CD4-positive, alpha-beta T cell (primary cell): ENCODE results near the gene KCND1. TPM values are rescaled to one million over a fixed set of nuclear protein-coding genes. Genes with fewer than 3 reads are reported as not detected.

Experiments
- ATAC-seq: fragments of 200-7000 bp; cut with Tn5 transposase; one replicate; pipeline ENCODE4 v1.10.0; 2022; ENCODE audit warnings: mild to moderate bottlenecking; ENCODE audit not compliant: poor library complexity
- CTCF ChIA-PET: fragments of 350-600 bp; sonication (Branson Sonifier 250); formaldehyde crosslinking; loops from one replicate; lab custom pipeline; 2021; ENCODE audit warnings: antibody characterized with exemption, inconsistent platforms; lab: Charles Lee
- POLR2A ChIA-PET: fragments of 350-600 bp; sonication (Branson Sonifier 250); formaldehyde crosslinking; loops from one replicate; lab custom pipeline; 2021; ENCODE audit warnings: antibody characterized with exemption, inconsistent platforms; lab: Charles Lee
- DNase-seq, 14 experiments: peaks; one replicate each; pipeline ENCODE4 v3.0.0-alpha.2; 2013 to 2020; ENCODE audit warnings: mixed read lengths in 2 of 14
- H3K27ac ChIP-seq, 2 donors: one replicate each; pipeline versions ENCODE4 v1.5.1 to v1.7.0; 2013; ENCODE audit warnings: low read length in 2 of 2, low read depth in 1 of 2, mild to moderate bottlenecking in 1 of 2
- H3K27me3 ChIP-seq, 2 experiments: 1 replicate in 1 of 2; 2 replicates in 1 of 2; pipeline versions ENCODE4 v1.6.1 to v1.7.0; 2013; ENCODE audit warnings: low read length in 2 of 2, control low read depth in 1 of 2, mild to moderate bottlenecking in 1 of 2, moderate library complexity in 1 of 2; ENCODE audit not compliant: insufficient read depth in 2 of 2, control insufficient read depth in 1 of 2
- H3K36me3 ChIP-seq: one replicate; pipeline ENCODE4 v1.6.1; 2013; ENCODE audit warnings: low read length, control low read depth; ENCODE audit not compliant: insufficient read depth
- H3K4me1 ChIP-seq: one replicate; pipeline ENCODE4 v1.6.1; 2013; ENCODE audit warnings: low read length, control low read depth; ENCODE audit not compliant: insufficient read depth
- H3K4me3 ChIP-seq: one replicate; pipeline ENCODE4 v1.5.1; 2013; ENCODE audit warnings: mild to moderate bottlenecking, low read length, moderate library complexity
- H3K9me3 ChIP-seq, 2 experiments: 1 replicate in 1 of 2; 2 replicates in 1 of 2; pipeline versions ENCODE4 v1.6.1 to v1.7.0; 2013; ENCODE audit warnings: low read length in 2 of 2, mild to moderate bottlenecking in 2 of 2, control low read depth in 1 of 2, moderate library complexity in 1 of 2; ENCODE audit not compliant: control insufficient read depth in 1 of 2, insufficient read depth in 1 of 2
- H3K27ac Mint-ChIP-seq: one replicate; pipeline ENCODE4 v1.8.0; 2020; ENCODE audit warnings: mixed read lengths
- H3K27me3 Mint-ChIP-seq: one replicate; pipeline ENCODE4 v1.8.0; 2021; ENCODE audit warnings: mixed read lengths
- H3K36me3 Mint-ChIP-seq: one replicate; pipeline ENCODE4 v1.8.0; 2021; ENCODE audit warnings: low read depth, mixed read lengths
- H3K4me1 Mint-ChIP-seq: one replicate; pipeline ENCODE4 v1.8.0; 2021; ENCODE audit warnings: low read depth, mixed read lengths
- H3K4me3 Mint-ChIP-seq: one replicate; pipeline ENCODE4 v1.8.0; 2020; ENCODE audit warnings: mild to moderate bottlenecking, mixed read lengths
- H3K9me3 Mint-ChIP-seq: one replicate; pipeline ENCODE4 v1.8.0; 2020; ENCODE audit warnings: mixed read lengths
- CTCF ChIP-seq: fragments of 200-600 bp; IDR thresholded peaks from one replicate; pipeline ENCODE4 v1.8.0; 2022; ENCODE audit warnings: antibody characterized with exemption, mild to moderate bottlenecking
- intact Hi-C, 2 experiments: fragments of 100-400 bp; cut with DNase I in 1 of 2; cut with micrococcal nuclease in 1 of 2; formaldehyde crosslinking; loops; one replicate each; pipeline versions ENCODE4 v1.15.1 to v1.9.0; 2023 to 2025; cut with DNase I, micrococcal nuclease
- total RNA-seq, 174 experiments: library from RNA in 2 of 174; stranded (reverse) in 2 of 174; gene quantifications; one replicate each; pipeline ENCODE4 v1.2.3 and lab custom pipeline; 2021 to 2026

The KCND1 gene
- total RNA-seq, 2 experiments from 2014 or later, result 1.5 to 2.7 TPM

GRCh38 chrX:48936429-48937053, 35.1 kb downstream of the KCND1 start:
- Histone ChIP-seq H3K4me3 (peak overlapping the region; percentile 49), H3K27me3 (no peaks in the 10 kb centered on the region), H3K9me3 (no peaks in the 10 kb centered on the region), H3K4me1 (peaks cover 78% of the 10 kb centered on the region), H3K36me3 (peaks cover 30% of the 10 kb centered on the region), H3K27ac (peak overlapping the region; percentile 92 to 93)
- ChIA-PET POLR2A (interaction anchor here (0.7 to 9.1 kb wide), 15 partner anchors 9 to 362 kb away, joined by 3 to 335 read pairs (median 11); partner anchors contain the start of genes GRIPAP1, HDAC6, OTUD5 and PIM2), CTCF (interaction anchor here (1.1 to 2.5 kb wide), 9 partner anchors 8 to 45 kb away, joined by 3 to 13 read pairs (median 8); partner anchors contain the start of genes PQBP1, SLC35A2 and TIMM17B)
- peak overlapping the region; percentile 82 for H3K4me3 Mint-ChIP-seq
- peak overlapping the region; percentile 98 for H3K27ac Mint-ChIP-seq
- TF ChIP-seq CTCF, result no peak
- DNase-seq (no peak), ATAC-seq (no peak)
- H3K27me3 Mint-ChIP-seq, result no peaks in the 10 kb centered on the region
- peaks cover 62% of the 10 kb centered on the region for H3K36me3 Mint-ChIP-seq
- intact Hi-C loops, result loop anchor here (1.0 to 5.0 kb wide), 4 partner anchors 16 to 289 kb away; no protein-coding TSS in a partner anchor
- H3K4me1 Mint-ChIP-seq, result peaks cover 82% of the 10 kb centered on the region
- H3K9me3 Mint-ChIP-seq, result no peaks in the 10 kb centered on the region

GRCh38 chrX:48935301-48935670, 36.4 kb downstream of the KCND1 start:
- no peaks in the 10 kb centered on the region for H3K27me3 ChIP-seq
- TF ChIP-seq CTCF, result no peak
- CTCF ChIA-PET, result no interaction called here
- Mint-ChIP-seq H3K27ac (peak overlapping the region; percentile 98), H3K9me3 (no peaks in the 10 kb centered on the region), H3K36me3 (peaks cover 72% of the 10 kb centered on the region), H3K27me3 (no peaks in the 10 kb centered on the region), H3K4me1 (peaks cover 74% of the 10 kb centered on the region), H3K4me3 (peak overlapping the region; percentile 58)
- peaks cover 68% of the 10 kb centered on the region for H3K4me1 ChIP-seq
- H3K36me3 ChIP-seq, result peaks cover 39% of the 10 kb centered on the region
- no peak for ATAC-seq
- intact Hi-C loops, result loop anchor here in 1 of 2 experiments (5.0 kb wide), 1 partner anchor 288 kb away; no protein-coding TSS in a partner anchor
- no peak for DNase-seq
- H3K4me3 ChIP-seq, result no peak overlapping the region
- POLR2A ChIA-PET, result interaction anchor here (1.0 to 8.8 kb wide), 5 partner anchors 16 to 37 kb away, joined by 4 to 150 read pairs (median 49); partner anchors contain the start of genes OTUD5, PQBP1, SLC35A2 and TIMM17B
- H3K27ac ChIP-seq, result peak overlapping the region; percentile 64 to 68
- no peaks in the 10 kb centered on the region for H3K9me3 ChIP-seq

GRCh38 chrX:48934581-48935300, 36.9 kb downstream of the KCND1 start:
- peaks cover 43% of the 10 kb centered on the region for H3K36me3 ChIP-seq
- Mint-ChIP-seq H3K4me3 (peak overlapping the region; percentile 58), H3K4me1 (peaks cover 71% of the 10 kb centered on the region), H3K27ac (peak overlapping the region; percentile 98), H3K9me3 (no peaks in the 10 kb centered on the region), H3K36me3 (peaks cover 72% of the 10 kb centered on the region), H3K27me3 (no peaks in the 10 kb centered on the region)
- peaks cover 62% of the 10 kb centered on the region for H3K4me1 ChIP-seq
- TF ChIP-seq CTCF, result no peak
- peak overlapping the region; percentile 64 to 68 for H3K27ac ChIP-seq
- H3K27me3 ChIP-seq, result no peaks in the 10 kb centered on the region
- CTCF ChIA-PET, result no interaction called here
- DNase-seq (peak in 8 of 14 experiments; percentile 24 to 85 (median 53)), ATAC-seq (peak; percentile 37)
- intact Hi-C loops, result loop anchor here in 1 of 2 experiments (5.0 kb wide), 1 partner anchor 287 kb away; no protein-coding TSS in a partner anchor
- POLR2A ChIA-PET, result interaction anchor here (1.0 to 8.8 kb wide), 4 partner anchors 14 to 23 kb away, joined by 4 to 150 read pairs (median 6); partner anchors contain the start of genes OTUD5 and SLC35A2
- H3K9me3 ChIP-seq, result no peaks in the 10 kb centered on the region
- no peak overlapping the region for H3K4me3 ChIP-seq
